Breast epithelium (tissue), 3 donors: Measurements from ENCODE around the gene PCDHB14.
"Not testable (repeated sequence)": the region's sequence is repeated elsewhere in the genome, so short reads cannot be mapped to it uniquely, and the experiment has no call there.

ENCODE experiments used
- POLR2A ChIP-seq: fragments of 450-650 bp; IDR thresholded peaks from one replicate; pipeline ENCODE4 v1.6.1; 2016; ENCODE audit warnings: antibody characterized with exemption, mild to moderate bottlenecking, moderate library complexity
- POLR2AphosphoS5 ChIP-seq, 3 donors: sonication (generic); formaldehyde crosslinking; IDR thresholded peaks; one replicate each; pipeline ENCODE4 v1.6.1; 2017; ENCODE audit warnings: antibody characterized with exemption in 3 of 3

DNA sequence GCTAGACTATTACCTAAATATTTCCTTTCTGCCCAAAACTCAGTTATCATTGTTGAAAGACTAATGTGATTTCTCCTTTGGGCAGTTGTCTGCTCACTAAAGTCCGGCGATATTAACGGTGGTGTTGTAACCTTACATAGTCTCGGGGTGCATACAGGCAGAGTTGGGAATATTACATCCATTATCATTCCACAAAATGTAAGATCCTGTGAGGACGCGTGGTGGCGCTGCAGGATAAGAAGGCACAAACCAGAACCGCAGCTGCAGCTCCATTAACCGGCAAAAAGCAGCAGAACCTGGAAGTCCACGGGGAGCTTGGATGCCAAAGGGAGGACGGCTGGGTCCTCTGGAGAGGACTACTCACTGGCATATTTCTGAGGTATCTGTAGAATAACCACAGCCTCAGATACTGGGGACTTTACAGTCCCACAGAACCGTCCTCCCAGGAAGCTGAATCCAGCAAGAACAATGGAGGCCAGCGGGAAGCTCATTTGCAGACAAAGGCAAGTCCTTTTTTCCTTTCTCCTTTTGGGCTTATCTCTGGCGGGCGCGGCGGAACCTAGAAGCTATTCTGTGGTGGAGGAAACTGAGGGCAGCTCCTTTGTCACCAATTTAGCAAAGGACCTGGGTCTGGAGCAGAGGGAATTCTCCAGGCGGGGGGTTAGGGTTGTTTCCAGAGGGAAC, 9.3 kb upstream of the PCDHB14 start, which contains the start of gene PCDHB13:
- not testable (repeated sequence) for TF ChIP-seq POLR2AphosphoS5 (IDR thresholded peaks at IDR 0.05); POLR2A
